Measurements from ENCODE around the gene ACLY.
A peak's percentile ranks its signal among the peaks of the same experiment; 100 is the strongest.
"Not testable (repeated sequence)": the region's sequence is repeated elsewhere in the genome, so short reads cannot be mapped to it uniquely, and the experiment has no call there.

Gene ACLY

DNA sequence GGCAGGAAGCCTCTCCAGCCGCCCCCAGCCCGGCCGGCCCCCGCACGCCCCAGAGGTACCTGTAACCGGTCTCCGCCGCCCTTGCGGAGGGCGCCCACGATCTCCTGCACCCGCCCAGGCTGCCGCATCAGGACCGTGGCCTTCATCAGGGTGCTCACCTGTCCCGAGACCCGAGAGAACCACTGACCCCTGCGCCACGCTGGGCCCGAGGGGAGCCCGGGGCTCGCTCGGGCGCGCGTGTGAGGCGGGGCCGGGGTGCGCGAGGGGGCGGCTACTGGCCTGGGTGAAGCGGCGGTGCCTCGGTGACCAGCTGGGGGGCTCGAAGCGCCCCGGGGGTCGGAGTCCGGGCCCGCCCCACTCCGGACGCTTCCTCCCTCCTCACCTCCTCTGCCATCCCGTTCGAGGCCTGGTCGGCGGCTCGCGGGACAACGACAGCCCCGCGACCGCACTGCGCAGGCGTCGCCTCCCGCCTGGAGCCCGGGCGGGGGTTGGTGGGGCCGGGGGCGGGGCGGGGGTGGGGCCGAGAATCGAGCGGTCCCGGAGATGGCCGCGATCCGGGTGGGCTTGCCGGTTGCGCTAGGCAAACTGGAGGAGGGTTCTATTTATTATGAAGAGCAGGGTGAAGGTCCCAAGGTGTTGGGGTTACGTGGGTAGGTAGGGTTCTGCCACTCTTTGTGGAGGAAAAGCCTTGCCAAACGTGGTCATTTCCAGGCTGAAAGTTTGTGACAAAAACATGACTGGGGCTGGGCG lies 82.8 kb downstream of the ACLY start, which contains the start of gene NT5C3B:
NT5C3B (minus strand) TSS at position 433 of the 750 bp plus-strand sequence; CDS start at position 394, 39 bp downstream.
- peak in 2 of 3 donors; percentile 30 to 40 for DNase-seq (ENCODE audit: low read depth in 3 of 3, low spot score in 1 of 3)

DNA sequence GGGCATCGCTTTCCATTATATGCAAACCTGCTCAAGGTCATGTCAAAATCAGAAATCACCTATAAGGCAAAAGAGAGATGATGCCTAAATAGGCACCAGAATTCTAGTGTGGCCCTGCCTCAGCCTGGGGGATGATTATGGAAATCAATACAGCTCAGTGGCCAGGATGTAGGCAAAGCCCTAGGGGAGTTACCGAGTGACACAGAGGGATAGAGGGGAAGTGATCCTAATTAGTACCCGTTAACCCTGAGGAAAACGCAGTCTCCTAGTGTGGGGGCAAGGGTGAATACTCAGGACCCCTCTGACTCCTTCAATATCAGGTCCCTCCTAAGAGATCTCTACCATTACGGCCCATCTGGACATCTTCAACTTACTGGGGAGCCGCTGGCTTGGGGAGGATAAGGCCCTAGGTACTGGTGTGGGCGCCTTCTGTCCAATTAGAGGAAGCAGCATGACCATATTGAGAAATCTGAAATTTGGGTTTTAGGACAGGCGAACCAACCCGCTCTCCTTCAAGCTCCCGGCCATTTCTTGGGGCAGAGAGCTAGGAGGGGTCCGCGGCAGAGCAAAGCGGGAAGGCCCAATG lies 83.4 kb downstream of the ACLY start:
- no peak for DNase-seq (ENCODE audit: low read depth in 3 of 3, low spot score in 1 of 3)

DNA sequence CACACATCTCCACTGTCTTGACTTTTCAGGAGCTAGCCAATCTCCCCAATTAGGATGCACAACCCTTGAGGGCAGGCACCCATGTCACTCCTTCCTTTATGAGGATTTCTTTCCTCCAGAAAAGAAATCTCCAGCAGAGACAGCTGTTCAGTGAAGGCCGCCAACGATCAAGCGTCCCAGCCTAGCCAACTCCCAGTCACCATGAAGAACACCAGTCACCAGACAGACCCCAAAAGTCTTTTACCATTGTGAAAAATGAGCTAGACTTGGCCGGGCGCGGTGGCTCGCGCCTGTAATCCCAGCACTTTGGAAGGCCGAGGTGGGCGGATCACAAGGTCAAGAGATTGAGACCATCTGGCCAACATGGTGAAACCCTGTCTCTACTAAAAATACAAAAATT lies 88.8 kb downstream of the ACLY start:
- DNase-seq (ENCODE audit: low read depth in 3 of 3, low spot score in 1 of 3), result not testable (repeated sequence)

DNA sequence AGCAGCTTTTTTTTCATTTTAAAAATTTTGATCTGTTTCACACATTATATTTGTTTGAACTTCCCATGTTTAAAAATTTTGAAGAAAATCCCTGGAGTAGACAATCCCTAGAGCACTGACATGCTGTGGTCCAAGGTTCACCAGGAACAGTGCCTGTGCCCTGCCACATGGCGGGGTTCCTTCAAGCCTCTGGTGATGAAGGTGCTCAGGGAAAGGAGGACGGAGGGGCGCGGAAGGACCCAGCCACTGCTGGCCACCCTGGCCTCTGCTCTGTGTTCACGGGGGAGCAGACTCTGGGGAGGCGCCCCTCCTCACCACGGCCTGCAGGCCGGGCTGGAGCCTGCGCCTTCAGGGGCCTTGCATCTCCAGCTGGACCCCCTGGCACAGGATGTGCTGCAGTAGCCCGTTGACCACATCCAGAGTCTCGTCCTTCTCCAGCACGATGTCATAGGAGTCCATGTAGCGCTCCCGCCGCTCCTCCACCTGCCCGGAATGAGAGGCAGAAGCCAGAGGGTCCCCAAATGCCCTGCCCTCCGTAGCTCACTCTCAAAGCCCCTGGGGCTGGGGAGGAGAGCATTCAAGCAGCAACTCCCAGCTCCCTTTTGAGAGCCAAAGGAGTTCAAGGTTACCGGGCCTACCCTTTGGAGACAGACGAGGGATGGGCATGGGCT lies 93.4 kb downstream of the ACLY start:
- DNase-seq (ENCODE audit: low read depth in 3 of 3, low spot score in 1 of 3), result no peak

DNA sequence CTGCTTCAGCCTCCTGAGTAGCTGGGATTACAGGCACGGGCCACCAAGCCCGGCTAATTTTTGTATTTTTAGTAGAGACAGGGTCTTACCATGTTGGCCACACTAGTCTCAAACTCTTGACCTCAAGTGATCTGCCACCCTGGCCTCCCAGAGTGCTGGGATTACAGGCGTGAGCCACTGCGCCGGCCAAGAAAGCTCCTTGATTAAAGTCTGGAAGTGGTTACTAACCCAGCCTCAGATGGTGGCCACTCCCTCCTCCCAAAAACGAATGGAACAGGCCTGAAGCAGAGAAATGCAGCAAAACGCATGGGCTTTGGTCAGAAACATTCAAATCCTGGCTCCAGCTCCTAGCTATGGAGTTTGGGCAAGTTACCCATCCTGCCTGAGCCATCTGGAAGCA lies 94.7 kb downstream of the ACLY start:
- no peak for DNase-seq (ENCODE audit: low read depth in 3 of 3, low spot score in 1 of 3)

DNA sequence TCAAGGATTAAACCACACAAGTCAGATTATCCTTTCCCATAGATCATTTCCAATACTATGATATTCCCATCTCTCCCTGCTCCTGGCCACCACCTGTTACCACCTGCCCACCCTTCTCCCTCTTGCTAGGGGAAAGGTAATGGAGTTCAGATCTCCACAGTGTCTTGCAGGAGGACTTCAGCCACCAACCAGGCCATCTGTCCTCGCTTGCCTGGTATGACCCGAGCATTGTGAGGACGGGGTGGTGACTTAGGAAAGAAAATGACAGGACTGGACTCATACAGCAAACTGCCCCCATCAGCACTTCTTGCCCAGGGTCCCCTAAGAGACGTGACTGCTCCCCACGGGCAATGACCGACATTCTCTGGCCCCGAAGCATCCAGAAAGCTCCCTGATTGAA lies 95.2 kb downstream of the ACLY start:
- no peak for DNase-seq (ENCODE audit: low read depth in 3 of 3, low spot score in 1 of 3)

DNA sequence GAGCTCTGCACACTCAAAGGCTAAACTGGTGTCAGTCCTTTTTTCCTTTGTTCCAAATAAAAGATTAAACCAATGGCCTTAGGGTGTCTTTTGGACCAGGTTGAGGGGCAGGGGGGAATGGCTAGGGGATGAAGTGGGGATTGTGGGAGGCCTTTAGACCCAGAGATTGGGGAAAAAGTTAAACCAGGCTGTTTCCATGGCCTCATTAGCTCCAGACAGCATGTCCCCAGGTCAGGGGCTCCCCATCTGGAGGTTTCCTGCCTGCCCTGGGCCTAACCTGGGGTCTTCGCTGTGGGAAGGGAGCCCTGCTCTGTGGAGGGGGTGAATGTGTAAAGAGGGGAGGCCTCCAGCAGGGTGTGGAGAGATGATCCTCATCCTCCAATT lies 95.6 kb downstream of the ACLY start:
- DNase-seq (ENCODE audit: low read depth in 3 of 3, low spot score in 1 of 3), result no peak

DNA sequence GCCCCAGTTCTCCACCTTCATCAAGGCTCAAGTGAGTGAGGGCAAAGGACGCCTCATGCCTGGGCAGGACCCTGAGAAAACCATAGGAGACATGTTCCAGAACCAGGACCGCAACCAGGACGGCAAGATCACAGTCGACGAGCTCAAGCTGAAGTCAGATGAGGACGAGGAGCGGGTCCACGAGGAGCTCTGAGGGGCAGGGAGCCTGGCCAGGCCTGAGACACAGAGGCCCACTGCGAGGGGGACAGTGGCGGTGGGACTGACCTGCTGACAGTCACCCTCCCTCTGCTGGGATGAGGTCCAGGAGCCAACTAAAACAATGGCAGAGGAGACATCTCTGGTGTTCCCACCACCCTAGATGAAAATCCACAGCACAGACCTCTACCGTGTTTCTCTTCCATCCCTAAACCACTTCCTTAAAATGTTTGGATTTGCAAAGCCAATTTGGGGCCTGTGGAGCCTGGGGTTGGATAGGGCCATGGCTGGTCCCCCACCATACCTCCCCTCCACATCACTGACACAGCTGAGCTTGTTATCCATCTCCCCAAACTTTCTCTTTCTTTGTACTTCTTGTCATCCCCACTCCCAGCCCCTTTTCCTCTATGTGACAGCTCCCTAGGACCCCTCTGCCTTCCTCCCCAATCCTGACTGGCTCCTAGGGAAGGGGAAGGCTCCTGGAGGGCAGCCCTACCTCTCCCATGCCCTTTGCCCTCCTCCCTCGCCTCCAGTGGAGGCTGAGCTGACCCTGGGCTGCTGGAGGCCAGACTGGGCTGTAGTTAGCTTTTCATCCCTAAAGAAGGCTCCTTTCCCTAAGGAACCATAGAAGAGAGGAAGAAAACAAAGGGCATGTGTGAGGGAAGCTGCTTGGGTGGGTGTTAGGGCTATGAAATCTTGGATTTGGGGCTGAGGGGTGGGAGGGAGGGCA lies 96.3 kb downstream of the ACLY start:
- no peak for DNase-seq (ENCODE audit: low read depth in 3 of 3, low spot score in 1 of 3)

DNA sequence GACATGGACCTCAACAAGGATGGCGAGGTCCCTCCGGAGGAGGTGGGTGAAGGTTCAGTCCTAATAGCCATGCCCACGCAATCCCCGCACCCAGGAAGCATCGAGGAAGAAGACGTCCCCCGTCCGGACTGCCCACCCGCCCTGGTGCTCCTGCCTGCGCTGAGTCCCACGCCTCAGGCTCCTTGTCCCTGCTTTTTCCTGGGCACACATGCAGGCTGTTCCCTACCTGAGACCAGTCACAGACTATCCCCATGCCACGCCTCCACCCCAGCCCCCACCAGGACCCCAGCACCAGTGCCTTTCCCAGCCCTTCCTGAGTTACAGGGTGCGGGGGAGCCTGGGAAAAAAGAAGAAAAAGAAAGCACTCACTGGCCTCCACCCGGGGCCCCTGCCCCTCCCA lies 97.0 kb downstream of the ACLY start:
- no peak for DNase-seq (ENCODE audit: low read depth in 3 of 3, low spot score in 1 of 3)

DNA sequence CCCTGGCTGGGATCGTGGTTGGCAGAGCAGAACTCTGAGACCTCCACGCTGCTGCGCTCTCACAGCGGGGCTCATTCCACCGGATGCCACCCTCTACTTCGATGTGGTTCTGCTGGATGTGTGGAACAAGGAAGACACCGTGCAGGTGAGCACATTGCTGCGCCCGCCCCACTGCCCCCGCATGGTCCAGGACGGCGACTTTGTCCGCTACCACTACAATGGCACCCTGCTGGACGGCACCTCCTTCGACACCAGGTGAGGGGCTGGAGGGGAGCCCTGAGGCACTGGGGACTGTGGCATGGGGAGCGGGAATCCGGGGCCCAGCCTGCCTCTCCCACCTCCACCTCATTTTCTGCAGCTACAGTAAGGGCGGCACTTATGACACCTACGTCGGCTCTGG lies 100.7 kb downstream of the ACLY start:
- no peak for DNase-seq (ENCODE audit: low read depth in 3 of 3, low spot score in 1 of 3)
